EL (cell line): ENCODE data around the gene MBD2.

Experiments used
- DNase-seq: peaks from one replicate; pipeline ENCODE4 v3.0.0-alpha.2; 2016

The MBD2 gene, protein sequence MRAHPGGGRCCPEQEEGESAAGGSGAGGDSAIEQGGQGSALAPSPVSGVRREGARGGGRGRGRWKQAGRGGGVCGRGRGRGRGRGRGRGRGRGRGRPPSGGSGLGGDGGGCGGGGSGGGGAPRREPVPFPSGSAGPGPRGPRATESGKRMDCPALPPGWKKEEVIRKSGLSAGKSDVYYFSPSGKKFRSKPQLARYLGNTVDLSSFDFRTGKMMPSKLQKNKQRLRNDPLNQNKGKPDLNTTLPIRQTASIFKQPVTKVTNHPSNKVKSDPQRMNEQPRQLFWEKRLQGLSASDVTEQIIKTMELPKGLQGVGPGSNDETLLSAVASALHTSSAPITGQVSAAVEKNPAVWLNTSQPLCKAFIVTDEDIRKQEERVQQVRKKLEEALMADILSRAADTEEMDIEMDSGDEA

DNA sequence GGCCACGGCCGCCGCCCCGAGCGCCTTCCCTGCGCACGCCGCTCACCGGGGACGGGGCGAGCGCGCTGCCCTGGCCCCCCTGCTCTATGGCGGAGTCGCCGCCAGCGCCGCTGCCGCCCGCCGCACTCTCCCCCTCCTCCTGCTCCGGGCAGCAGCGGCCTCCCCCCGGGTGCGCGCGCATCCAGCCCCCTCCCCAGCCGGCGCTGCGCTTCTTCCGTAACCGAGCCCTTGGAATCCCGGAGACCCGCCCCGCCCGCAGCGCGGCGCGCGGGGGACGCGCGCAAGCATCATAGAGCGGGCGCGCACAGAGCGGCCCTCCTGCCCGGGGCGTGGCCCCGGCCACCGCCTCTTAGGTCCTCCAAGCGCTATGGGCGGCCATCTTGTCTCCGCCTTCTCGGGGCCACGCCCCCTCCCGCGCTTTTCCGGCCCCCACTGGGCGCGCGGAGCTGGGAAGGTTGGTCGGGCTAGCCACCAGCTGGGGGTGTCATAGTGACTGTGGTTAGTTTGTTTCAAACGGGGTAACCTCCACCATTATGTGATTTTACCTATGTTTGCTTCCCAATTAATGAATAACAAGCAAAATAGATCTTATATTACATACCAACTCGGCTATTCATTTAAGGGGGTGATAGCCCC lies at the start of gene MBD2:
Gene MBD2 (minus strand): TSS at position 291 of the 636 bp plus-strand sequence. CDS start 110 bp downstream, at position 181.
- DNase-seq, result peak; percentile 95

DNA sequence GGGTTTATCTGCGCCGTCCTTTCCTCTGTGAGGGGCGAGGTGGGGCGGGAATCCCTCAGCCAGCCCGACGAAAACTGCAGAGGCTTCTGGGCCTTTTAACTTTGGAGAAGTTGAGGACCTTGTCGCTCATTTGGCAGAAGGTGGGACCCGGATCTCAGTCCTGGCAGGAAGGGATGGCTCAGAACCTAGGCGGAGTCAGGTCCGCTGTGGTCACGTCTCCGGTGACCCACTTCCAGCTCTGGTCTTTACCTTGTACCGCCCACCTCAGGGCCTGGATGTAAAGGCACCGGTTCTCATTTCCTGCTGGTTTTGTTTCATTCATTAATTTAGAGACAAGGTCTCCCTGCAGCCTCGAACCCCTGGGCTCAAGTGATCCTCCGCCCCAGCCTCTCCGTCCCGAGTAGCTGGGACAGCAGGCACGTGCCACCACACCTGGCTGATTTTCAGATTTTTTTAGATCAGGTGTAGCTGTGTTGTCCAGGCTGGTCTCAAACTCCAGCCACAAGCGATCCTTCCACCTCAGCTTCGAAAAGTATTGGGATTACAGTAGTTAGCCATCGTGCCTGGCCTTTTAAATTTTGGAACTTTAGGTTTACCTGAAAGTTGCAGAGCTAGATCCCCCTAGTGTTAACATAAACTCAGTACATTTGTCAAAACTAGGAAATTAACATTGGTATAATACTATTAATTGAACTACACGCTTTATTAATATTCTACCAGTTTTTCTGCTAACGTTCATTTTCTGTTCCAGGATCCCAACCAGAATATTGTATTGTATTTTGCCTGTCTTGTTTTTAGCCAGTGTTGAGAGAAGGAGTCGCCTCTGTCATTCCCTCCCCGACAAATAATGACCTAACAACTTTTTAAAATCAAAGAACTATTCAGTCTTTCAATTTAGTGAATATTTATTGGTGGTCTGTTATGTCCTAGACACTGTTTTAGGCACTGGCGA lies 45.7 kb upstream of the MBD2 start:
- DNase-seq, result peak; percentile 35

DNA sequence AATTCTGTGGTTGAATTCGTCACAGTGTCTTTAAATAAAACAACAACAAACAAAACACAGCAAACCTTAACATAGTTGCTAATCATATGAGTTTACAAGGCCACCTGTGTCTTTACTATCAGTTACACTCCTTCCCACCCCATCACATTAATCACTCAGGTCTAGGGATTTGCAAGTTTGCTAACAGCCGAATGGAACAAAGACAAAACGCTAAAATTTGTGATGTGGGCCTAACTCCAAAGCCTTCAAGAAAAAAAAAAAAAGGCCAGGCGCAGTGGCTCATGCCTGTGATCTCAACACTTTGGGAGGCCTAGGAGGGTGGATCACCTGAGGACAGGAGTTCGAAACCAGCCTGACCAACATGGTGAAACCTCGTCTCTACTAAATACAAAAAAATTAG lies 44.3 kb upstream of the MBD2 start:
- no peak for DNase-seq

DNA sequence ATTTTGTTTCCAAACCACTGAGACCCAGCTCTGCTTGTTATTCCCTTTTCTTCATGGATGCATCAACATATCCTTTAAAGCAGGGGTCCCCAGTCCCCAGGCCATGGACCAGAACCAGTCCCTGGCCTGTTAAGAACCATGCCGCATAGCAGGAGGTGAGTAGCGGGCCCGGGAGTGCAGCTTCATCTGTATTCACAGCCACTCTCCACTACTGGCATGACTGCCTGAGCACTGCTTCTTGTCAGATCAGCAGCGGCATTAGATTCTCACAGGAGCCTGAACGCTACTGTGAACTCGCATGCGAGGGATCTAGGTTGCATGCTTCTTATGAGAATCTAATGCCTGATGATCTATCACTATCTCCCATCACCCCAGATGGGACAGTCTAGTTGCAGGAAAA lies 43.2 kb upstream of the MBD2 start:
- no peak for DNase-seq

DNA sequence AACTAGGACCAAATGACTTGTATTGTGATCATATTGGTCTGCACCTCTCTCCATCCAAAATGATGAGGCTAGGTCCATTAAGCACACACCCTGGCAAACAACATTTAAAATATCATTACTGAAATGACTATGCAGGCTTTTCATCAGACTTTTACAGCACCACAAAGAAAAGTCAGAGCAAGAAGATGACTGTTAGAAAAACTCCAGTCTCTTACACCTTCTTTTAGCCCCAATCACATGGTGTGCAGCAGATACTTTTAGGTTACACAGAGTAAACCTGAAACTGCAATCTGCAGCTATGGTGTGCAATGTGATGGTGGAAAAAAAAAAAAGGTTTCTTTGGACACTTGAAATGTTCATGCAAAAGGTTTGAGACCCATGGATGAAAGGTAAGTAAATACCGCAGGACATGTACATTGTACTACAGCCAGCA lies 39.5 kb upstream of the MBD2 start:
- DNase-seq, result no peak

DNA sequence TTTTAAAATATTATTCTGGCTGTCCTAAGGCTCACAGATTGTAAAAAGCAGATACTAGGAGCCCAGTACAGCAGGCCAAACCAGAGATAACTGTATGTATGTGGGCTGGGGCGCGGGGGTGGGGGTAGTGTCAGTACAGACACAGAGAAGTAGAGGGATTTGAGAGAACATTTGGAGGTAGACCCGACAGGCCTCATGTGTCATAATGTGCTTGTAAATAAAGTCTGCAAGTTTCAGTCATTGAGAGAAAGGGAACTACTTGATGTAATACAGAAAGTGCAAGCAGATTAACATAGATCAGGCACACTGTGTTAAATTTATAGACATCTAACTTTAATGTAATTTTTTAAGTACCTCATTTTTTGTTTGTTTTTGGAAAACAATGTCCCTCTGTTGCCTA lies 37.4 kb upstream of the MBD2 start:
- DNase-seq, result no peak

DNA sequence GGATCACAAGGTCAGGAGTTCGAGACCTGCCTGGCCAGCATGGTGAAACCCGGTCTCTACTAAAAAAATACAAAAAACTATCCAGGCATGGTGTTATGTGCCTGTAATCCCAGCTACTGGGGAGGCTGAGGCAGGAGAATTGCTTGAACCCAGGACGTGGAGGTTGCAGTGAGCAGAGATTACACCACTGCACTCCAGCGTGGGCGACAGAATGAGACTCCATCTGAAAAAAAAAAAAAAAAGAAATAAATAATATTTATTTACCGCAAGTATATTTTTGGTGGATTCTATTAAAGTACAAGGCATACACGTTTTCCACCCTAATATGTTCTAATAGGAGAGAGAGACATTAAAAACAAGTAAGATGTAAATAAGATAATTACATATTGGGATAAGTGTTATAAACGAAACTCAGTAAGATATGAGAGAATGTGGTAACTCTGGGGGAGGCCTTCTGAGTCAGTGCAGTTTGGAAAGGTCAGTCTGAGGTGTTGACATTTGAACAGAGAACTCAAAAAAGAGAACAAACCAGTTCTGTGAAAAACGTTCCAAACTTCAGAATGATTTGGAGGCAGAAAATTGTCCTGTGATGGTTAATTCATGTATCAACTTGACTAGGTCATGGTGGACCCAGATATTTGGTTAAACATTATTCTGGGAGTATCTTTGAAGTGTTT lies 36.1 kb upstream of the MBD2 start:
- DNase-seq, result no peak

DNA sequence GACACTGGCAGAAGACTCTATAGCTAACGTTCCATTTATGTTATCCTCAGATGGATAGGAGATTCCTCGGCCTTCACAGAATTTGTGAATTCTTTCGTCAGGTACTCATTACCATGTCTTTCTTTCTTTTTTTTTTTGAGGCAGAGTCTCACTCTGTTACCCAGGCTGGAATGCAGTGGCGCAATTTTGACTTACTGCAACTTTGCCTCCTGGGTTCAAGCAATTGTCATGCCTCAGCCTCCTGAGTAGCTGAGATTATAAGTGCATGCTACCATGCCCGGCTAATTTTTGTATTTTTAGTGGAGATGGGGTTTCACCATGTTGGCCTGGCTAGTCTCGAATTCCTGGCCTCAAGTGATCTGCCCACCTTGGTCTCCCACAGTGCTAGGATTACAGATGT lies 33.3 kb upstream of the MBD2 start:
- DNase-seq, result peak; percentile 56

DNA sequence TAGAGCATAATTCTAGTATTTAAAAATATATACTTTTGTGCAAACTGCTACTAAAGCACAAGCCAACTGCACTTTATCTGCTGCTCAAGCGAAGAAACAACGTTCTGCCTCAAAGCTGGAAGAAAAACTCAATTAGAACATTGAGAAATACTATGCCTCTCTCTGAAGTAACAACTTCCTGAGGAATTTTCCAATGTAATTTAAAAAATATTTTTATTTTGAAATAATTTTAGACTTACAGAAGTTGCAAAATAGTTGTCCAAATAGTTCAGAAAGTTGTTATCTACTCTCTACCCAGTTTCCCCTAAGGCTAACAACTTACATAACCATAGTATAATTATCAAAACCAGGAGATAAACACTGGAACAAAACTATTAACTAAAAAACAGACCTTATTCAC lies 32.5 kb upstream of the MBD2 start:
- peak; percentile 10 for DNase-seq

DNA sequence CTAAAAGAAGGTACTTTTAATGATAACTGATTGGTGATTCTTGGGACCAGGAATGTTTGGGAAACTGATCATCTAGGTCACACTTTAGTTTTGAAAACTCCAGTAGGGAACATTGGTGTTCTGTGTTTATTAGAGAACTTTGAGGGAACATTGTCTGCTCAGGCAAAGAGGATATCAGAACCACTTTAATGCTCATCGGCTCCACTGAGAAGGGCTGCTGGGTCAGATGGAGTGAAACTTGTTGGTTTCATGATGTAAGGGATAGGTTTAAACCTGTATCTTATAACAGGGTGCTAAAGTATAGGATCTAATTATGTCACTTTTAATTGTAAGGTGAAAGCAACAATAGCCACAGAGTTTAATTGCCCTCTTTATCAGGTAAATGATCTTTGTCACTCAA lies 30.7 kb upstream of the MBD2 start:
- DNase-seq, result no peak

DNA sequence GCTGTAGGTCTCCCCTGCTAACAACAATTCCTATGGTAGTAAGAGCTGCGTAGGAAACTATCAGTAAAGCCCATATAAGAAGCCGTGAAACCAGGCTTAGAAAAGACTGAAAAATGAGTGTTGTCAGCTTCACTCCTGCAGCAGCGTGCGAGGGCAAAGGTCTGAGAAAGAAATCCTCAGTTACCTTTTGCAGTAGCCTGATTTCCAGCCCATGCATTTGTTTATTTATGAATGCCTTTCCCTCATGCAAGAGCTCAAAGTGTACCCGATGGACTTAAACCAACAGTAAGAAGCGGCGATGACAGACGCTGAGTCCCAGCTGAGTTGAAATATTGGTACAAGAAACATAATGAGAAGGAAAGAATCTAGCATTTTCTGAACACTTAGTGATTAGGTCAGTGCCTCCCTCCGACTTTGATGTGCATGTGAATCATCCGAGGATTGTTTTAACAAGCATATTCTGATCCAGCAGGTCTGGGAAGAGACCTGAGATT lies 29.8 kb upstream of the MBD2 start:
- DNase-seq, result peak; percentile 8

DNA sequence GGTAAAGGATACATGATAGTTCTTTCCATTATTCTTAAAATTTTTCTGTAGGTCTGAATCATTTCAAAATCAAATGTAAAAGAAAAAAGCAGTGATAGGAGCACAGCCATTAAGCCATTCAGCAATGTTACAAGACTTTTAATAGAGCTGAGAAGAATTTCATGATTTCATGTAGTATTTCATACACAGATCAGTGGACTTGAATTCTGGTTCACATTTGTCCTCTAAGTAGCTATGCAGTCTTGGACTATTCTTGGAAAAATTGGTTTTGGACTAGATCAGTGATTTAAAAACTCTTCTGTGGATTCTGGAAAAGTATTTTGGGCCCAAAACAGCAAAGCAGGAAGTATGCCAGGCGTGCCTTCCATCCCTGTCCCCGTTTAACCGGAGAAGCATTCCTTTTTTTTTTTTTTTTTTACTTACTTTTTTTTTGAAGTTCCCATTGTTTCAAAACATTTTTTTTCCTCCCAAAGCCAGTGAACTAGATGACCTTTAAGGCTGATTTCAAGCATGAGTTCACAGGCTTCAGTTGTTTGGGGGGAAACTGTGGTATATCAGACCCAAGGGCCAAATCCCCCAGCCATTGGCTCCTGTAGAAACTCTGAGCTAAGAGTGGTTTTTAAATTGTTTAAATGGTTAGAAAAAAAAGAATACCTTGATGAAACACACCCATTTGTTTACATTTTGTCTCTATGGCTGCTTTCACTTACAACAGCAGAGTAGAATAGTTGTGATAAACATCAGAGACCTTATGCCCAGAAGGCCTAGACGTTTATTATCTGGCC lies 27.3 kb upstream of the MBD2 start:
- no peak for DNase-seq

DNA sequence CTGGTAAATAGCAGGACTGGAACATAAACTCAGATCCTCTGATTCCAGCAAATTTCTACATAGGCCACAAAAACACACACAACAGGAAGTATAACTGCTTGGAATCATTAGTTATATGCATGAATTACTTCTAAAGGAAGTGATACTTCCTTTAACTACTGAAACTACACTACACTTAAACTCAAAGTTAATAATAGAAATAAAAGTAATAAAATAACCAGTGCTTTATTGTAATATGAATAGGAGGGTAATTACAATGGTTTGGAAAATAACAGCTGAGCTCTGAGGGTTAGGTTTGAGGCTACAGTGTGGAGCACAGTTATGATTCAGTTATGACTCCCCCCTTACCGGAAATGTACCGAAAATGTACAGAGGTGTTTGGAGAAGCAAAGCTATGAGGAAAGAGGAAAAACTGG lies 26.4 kb upstream of the MBD2 start:
- DNase-seq, result peak; percentile 12

DNA sequence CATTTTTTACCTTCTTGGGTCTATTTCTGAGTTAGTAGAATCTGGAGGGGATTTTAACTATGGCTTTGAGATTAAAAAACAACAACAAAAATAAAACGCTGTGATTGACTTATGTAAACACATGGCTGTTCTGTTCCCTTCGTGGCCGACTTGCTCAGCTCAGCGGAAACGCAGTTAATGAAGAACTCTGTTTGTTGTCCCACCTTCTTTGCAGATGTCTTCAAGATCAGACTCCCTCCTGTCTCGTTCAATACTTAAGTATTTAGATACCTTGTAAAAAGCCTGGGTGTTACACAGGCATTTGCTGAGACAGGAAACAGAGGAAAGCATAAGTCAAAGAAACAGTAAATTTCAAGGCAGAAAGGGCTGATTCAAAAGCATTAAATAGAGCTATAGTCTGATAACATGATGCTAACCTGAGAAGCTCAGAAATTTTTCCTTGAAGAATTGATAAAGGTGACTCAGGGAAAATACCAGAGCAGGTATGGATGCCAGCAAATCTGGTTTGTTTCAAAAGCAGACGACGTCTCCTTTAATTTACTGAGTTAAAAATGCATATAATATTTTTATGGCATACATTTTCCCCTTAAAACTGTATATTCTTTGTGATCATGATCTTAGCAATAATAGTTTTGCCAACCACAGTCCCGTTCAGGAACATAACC lies 23.2 kb upstream of the MBD2 start:
- DNase-seq, result no peak

DNA sequence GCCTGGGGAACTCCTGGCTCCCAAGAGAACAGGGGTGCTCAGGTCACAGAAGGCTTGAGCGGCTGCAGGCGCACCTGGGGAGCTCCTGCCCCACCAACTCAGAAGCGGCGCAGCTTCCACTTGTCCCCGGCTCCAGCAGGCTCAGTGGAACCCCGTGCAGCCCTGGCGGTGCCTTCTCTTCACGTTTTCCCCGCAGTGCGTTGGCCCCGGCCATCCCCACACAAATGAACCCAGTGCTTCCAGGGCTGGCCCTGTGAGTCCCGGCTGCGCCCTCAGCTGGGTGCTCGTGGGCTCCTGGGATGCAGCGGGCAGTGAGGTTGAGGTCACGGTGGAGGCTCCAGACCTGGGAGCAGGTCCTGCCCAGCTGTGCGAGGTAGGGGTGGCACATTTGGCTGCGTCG lies 17.9 kb upstream of the MBD2 start:
- no peak for DNase-seq

DNA sequence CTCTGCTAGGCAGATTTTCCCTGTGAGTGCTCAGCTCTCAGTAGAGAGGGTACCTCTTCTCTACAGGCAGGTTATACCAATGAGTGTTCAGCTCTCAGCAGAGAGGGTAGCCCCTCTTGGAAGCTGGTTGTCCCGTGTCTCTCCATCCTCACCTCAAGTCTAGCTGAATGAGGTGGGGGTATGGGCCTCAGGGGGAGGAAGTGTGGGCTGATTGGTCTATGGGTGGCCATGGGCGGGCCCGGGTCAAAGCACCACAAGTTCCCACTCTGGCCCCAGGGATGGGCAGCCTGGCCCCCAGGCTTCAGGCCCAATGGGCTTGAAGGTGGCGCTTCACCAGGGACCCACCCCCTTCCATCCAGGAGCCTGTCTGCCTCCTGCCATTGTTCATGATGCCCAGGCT lies 17.0 kb upstream of the MBD2 start:
- no peak for DNase-seq

DNA sequence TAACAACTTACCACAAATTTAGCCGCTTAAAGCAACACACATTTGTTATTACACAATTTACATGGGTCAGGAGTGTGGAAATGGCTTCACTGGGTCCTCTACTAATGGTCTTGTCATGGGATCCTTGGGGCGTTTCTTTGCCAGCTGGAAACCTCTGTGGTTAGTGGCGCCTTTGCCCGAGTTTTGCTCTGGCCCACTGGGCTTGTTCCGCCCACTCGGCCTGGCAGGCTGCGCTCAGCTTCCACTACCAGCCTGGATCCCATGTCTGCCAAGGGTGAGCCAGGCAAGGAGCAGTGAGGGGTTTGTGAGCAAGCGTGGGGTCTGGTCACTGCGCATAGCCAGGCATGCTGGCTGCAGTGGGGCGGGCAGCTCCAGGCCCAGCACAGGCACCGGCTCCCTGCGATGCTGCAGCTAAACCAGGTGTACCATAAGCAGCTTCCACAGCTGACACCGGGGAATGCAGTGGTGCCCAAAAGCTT lies 16.2 kb upstream of the MBD2 start:
- no peak for DNase-seq

DNA sequence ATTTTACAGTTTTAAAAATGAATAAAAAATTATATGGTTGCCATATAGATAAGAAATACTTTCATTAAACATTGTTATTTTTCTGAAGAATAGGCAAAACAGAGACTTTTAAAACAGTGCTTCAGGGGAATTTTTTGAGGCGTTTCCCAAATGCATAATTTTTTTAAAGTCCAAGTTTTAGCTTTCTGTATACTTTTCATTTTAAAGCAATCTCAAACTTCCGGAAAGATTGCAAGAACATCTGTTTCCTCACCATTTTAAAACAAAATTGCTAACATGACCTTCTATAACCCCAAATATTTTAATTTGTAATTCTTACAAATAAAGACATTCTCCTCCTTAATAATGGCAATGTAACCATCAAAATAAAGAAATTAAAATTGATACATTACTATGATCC lies 15.1 kb upstream of the MBD2 start:
- DNase-seq, result no peak

DNA sequence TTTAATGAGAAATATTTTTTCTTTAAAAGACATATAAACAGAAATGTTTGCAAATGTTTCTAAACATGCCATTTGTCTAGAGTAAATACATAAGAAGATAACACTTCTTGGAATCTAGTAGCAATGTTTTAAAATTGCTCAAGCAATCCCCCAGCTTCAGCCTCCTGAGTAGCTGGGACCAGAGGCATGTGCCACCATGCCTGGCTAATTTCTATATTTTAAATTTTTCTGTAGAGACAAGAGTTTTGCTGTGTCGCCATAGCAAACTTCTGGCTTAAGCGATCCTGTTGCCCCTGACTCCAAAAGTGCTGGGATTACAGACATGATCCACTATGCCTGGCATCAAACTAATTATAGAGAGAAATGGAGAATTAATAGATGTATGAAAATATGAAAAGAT lies 14.6 kb upstream of the MBD2 start:
- DNase-seq, result no peak

DNA sequence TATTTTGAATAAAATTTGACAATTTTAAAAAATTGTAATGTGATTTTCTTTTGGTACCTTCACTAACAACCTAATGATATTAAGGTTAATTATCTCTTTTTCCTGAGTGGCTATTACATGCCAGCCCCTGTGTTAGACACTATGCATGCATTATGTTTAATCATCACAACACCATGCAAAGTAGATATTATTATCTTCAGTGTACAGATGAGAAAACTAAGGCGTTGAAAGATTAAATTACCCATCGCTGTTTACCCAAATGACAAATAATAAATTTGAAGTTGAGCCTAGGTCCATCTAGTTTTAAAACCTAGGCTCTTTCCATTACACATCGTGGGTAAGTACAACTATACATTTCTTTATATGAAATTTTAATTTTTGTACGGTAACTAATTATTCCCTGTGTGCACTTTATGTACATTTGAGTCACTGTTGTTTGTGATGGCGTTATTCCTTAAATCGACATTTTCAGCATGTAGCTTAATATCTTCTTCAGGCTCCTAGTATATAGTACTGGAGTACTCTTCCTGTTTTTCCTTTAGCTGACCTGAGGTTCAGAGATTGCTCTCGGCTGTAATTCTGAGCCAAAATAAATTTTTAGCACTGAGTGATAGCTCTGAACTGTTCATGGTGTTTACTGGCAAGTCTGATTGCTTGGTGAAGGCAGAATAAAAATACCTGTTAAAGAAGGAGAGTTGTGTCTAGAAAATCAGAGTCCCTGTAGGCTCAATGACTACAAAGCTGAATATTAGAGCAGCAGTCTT lies 13.9 kb upstream of the MBD2 start:
- DNase-seq, result no peak
